ENCODE measurements around the gene B4GALT6.

Gene B4GALT6

GRCh38 chr18:31688606-31689005 is 4.2 kb upstream of the B4GALT6 start:
- DNase-seq (ENCODE audit: low read depth, low spot score), result no peak

GRCh38 chr18:31686986-31687928 is 2.9 kb upstream of the B4GALT6 start:
- DNase-seq (ENCODE audit: low read depth, low spot score), result no peak

GRCh38 chr18:31686572-31686971 is 2.2 kb upstream of the B4GALT6 start:
- DNase-seq (ENCODE audit: low read depth, low spot score), result no peak

GRCh38 chr18:31685097-31686082 is 1.0 kb upstream of the B4GALT6 start:
- peak; percentile 9 for DNase-seq (ENCODE audit: low read depth, low spot score)

GRCh38 chr18:31683968-31684278 is 458 bp downstream of the B4GALT6 start:
- DNase-seq (ENCODE audit: low read depth, low spot score), result no peak

GRCh38 chr18:31683106-31683505 is 1.3 kb downstream of the B4GALT6 start:
- DNase-seq (ENCODE audit: low read depth, low spot score), result no peak

- no peak for DNase-seq (ENCODE audit: low read depth, low spot score)
Observed at GRCh38 chr18:31680831-31681568, 3.4 kb downstream of the B4GALT6 start.

GRCh38 chr18:31680433-31680811 is 4.0 kb downstream of the B4GALT6 start:
- DNase-seq (ENCODE audit: low read depth, low spot score), result no peak

GRCh38 chr18:31679791-31680432 is 4.5 kb downstream of the B4GALT6 start:
- no peak for DNase-seq (ENCODE audit: low read depth, low spot score)

GRCh38 chr18:31679133-31679742 is 5.1 kb downstream of the B4GALT6 start:
- no peak for DNase-seq (ENCODE audit: low read depth, low spot score)

- DNase-seq (ENCODE audit: low read depth, low spot score), result no peak
Observed at GRCh38 chr18:31678425-31678824, 6.0 kb downstream of the B4GALT6 start.

GRCh38 chr18:31677592-31677991 is 6.8 kb downstream of the B4GALT6 start:
- no peak for DNase-seq (ENCODE audit: low read depth, low spot score)

GRCh38 chr18:31675404-31675803 is 9.0 kb downstream of the B4GALT6 start:
- DNase-seq (ENCODE audit: low read depth, low spot score), result no peak

- no peak for DNase-seq (ENCODE audit: low read depth, low spot score)
Observed at GRCh38 chr18:31672628-31673135, 11.7 kb downstream of the B4GALT6 start.

- no peak for DNase-seq (ENCODE audit: low read depth, low spot score)
Observed at GRCh38 chr18:31671951-31672350, 12.4 kb downstream of the B4GALT6 start.

GRCh38 chr18:31669541-31669940 is 14.8 kb downstream of the B4GALT6 start:
- DNase-seq (ENCODE audit: low read depth, low spot score), result no peak

GRCh38 chr18:31667185-31667584 is 17.2 kb downstream of the B4GALT6 start:
- no peak for DNase-seq (ENCODE audit: low read depth, low spot score)

GRCh38 chr18:31666055-31666454 is 18.3 kb downstream of the B4GALT6 start:
- DNase-seq (ENCODE audit: low read depth, low spot score), result no peak

- no peak for DNase-seq (ENCODE audit: low read depth, low spot score)
Observed at GRCh38 chr18:31664101-31664500, 20.3 kb downstream of the B4GALT6 start.

- no peak for DNase-seq (ENCODE audit: low read depth, low spot score)
Observed at GRCh38 chr18:31661965-31662364, 22.4 kb downstream of the B4GALT6 start.

- no peak for DNase-seq (ENCODE audit: low read depth, low spot score)
Observed at GRCh38 chr18:31660763-31661162, 23.6 kb downstream of the B4GALT6 start.

Data from smooth muscle cell of the brain vasculature (primary cell).